LNCAP (cell line): ENCODE data around the gene HIVEP3.
A peak's percentile ranks its signal among the peaks of the same experiment; 100 is the strongest.

Source experiments
- TF ChIP-seq, protein P1 (sequence below): fragments of 450-650 bp; IDR thresholded peaks from 2 replicates; pipeline ENCODE4 v1.5.1; 2017; ENCODE audit warnings: mild to moderate bottlenecking

Gene HIVEP3

DNA sequence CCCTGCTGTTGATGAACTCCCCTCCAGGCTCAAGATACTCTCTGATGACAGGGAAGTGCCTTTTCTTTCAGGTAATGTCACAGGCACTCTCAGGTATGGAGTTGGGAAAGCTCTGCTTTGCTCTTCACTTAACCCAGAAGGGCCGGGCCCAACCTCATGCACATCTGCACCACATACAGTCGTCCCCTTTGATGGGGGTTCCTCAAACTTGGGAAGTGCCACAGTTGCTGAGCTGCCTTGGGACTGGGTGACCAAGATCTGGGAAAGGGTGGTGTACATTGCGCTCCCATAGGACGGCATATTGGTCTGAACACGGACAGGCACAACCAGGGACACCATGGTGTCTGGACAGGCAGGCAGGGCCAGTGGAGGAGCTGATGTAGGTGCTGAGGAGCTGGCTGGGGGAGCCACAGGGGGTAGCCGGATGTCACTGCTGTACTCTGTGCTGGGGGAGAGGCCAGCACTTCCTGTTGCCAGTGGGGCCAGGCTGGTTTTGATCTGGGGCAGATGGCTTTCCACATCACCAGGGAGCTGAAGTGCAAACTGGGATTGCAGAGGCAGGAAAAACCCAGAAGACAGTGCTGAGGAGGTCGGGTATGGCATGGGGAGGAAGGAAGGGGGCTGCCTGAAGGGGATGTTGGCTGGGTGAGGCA lies 338.1 kb downstream of the HIVEP3 start:
- TF ChIP-seq, protein P1, sequence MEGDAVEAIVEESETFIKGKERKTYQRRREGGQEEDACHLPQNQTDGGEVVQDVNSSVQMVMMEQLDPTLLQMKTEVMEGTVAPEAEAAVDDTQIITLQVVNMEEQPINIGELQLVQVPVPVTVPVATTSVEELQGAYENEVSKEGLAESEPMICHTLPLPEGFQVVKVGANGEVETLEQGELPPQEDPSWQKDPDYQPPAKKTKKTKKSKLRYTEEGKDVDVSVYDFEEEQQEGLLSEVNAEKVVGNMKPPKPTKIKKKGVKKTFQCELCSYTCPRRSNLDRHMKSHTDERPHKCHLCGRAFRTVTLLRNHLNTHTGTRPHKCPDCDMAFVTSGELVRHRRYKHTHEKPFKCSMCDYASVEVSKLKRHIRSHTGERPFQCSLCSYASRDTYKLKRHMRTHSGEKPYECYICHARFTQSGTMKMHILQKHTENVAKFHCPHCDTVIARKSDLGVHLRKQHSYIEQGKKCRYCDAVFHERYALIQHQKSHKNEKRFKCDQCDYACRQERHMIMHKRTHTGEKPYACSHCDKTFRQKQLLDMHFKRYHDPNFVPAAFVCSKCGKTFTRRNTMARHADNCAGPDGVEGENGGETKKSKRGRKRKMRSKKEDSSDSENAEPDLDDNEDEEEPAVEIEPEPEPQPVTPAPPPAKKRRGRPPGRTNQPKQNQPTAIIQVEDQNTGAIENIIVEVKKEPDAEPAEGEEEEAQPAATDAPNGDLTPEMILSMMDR, result no peak

DNA sequence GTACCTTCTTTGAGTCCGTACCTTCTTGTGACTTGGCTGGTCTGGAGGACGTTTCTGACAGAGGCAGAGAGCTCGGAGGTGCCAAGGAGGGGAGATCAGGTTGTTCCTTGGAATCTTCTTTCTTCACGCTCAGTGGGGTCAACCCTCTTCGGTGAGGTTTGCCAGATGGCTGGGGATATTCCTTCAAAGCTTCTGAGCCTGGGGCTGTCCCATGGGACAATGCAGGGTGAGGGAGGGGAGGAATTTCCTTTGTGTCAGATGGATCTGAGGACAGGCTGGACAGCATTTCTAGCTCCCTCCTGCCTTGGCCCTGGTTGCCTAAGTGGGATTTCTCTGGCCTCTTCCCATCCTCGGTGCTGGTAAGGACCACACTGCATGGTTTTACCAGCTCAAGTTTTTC lies 338.7 kb downstream of the HIVEP3 start:
- TF ChIP-seq, protein P1, result no peak

DNA sequence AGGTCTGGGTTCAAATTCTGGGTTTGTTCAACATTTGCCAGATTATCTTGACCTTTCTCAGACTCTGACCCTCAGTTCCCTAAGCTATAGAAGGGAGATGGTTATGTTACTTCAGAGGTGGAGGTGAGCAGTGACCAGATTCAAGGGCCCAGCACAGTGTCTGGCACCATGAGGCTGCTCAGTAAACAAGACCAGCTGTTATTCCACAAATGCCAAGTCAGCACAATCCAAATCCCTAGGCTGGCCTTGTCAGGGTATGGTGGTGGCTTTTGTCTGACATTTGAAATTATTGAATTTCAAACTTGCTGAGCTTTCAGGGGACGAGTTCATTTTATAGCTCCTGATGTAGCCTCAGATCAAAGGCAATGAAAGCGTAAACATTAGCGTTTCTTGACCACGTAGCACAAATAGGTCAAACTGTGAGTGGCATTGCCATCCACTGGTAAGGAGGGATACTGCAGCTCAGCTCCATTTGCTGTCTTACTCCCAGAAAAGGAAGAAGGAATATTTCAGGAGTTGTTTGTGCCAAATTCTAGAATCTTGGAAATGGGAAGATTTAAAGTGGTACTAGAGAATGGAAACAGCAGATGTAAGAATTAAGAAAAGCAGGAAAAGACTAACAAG lies 339.9 kb downstream of the HIVEP3 start:
- TF ChIP-seq, protein P1, result peak; percentile 56; the same call in 1 of the 2 replicates

DNA sequence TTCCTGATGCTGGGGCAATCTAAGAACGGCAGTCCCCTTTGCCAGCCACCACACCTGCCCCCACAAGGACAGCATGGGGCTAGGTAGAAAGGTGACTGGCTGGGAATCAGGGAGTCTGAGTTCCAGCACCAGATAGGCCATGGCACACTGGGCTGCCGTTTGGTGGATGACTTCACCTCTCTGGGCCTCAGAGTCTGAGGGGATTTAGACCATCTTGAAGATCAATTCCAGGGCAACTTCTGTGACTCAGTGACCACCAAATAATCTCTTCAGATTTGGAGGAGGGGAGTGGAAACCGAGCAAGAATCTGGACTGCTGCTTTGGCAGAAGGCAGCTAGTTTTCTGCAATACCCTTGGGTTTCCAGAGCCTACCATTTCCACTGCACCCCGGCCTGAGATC lies 342.1 kb downstream of the HIVEP3 start:
- TF ChIP-seq, protein P1, result no peak

DNA sequence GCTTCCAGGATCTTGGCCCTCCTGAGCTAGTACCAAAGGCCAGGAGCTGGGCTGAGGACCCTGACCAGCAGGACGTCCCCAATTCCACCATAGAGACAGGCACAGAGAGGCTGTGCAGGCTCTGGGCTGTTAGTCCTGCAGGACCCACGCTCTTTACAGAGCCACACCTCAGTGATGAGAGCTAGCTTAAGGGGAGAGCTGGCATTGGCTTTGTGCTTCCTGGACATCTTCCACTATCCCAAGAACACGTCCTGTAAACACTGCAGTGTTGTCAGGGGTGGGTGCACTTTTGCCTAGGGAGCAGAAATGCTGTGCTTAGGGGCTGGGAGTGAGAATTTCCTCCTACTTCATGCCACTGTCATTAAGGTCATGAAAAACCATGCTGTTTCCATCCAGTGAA lies 342.5 kb downstream of the HIVEP3 start:
- TF ChIP-seq, protein P1, result no peak

DNA sequence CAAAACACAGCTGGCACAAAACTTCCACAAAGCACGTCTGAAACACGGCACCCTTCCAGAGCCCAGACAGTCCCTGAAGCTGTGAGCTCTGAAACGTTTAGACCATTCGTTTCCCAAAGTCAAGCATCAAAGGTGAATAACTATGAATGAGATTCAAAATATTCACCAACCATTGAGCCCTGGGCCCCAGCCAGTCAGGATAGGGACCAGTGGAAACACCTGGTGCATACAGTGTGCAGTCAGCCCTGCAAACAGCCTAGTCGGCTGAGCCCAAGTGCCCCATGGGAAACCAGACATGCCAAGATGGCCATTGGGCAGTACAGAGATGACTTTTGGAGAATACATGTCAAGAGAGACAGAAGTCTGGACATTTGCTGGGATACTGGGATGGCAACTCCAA lies 343.9 kb downstream of the HIVEP3 start:
- TF ChIP-seq, protein P1, result no peak

DNA sequence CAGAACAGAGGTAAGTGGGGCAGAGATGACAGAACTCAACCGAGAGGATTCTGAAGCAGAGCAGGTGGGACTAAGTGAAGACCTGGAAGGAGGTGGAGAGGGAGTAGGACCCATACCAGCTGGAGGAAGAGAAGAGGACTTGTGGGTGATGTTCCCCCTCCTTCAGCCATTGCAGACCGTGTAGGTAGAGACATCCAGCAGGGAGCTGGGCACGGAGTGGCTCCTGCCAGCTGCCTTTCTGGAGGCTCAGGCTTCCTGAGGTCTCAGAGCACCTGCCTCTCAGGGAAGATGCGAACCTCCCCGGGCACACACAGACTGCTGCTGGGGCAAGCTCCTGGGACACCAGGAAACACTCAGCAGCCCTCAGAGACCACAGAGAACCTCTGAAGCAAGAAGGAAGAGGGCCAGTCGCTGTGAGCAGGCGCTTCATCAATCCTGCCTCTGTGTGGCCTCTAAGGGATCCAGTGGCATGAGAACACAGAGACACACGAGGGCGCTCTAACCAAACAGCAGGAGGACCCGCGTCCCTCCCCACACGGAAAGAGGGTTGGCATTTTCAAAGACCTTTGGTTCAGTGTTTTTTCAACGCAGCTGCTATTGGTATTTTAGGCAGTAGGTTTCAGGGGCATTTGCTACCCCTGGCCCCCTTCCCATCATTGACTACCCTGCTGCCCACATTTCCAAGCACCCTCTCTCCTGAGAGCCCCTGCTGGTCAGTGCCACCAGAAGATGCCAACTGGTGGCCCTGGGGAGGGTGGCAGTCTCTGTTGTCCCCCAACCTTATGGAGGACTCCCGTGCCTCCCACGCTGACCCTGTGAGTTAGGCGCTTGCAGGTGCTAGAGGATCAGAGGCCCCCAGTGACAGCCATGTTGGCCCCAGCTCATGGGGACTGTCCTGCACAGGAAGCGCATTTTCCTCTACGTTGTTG lies 344.7 kb downstream of the HIVEP3 start:
- TF ChIP-seq, protein P1, result peak; percentile 89
